Right lobe of liver (tissue), 4 donors: ENCODE results near the gene MINK1.

Experiments used
- CTCF ChIP-seq, 4 donors: fragments of 200-600 bp in 3 of 4; fragments of 450-650 bp in 1 of 4; IDR thresholded peaks; one replicate each; pipeline versions ENCODE4 v1.5.1 to v1.8.0; 2016 to 2022; ENCODE audit warnings: antibody characterized with exemption in 4 of 4, mild to moderate bottlenecking in 2 of 4
- POLR2A ChIP-seq: fragments of 450-650 bp; IDR thresholded peaks from one replicate; pipeline ENCODE4 v1.6.1; 2017; ENCODE audit warnings: antibody characterized with exemption, mild to moderate bottlenecking
- donor health status: DM: no; HTN: no; CAD: no.
- donor health status: DM: no; HTN: no; CAD: no.
- donor health status: DM: no; HTN: yes; CAD: no.

- peak; percentile 96 for TF ChIP-seq POLR2A
- peak; percentile 64 to 96 (median 79) for TF ChIP-seq CTCF (IDR thresholded peaks at IDR 0.05)
Observed at GRCh38 chr17:4789951-4790704, 43.0 kb upstream of the MINK1 start.
